Caco-2 (cell line): ENCODE measurements around the gene PAPPA2. TPM values are rescaled to one million over a fixed set of nuclear protein-coding genes. Genes with fewer than 3 reads are reported as not detected.

Experiments
- BruUV-seq: library from RNA; stranded (reverse); fragments of 400-500 nt; replicated peaks from 2 replicates; lab custom pipeline; 2021; lab: Mats Ljungman, UMichigan
- CTCF ChIA-PET: fragments of 300-600 bp; sonication (Branson Sonifier 250); formaldehyde crosslinking; loops from one replicate; lab custom pipeline; 2022; ENCODE audit warnings: antibody characterized with exemption; lab: Charles Lee
- POLR2A ChIA-PET: fragments of 300-600 bp; sonication (Branson Sonifier 250); formaldehyde crosslinking; loops from one replicate; lab custom pipeline; 2022; ENCODE audit warnings: antibody characterized with exemption; lab: Charles Lee
- DNase-seq, 2 experiments: peaks; one replicate each; pipeline versions ENCODE4 v3.0.0 to v3.0.0-alpha.2; 2020 to 2022
- H3K27me3 ChIP-seq: replicated peaks from 2 replicates; pipeline ENCODE4 v1.6.0; 2011; ENCODE audit warnings: low read length; ENCODE audit not compliant: control insufficient read depth, insufficient read depth
- H3K36me3 ChIP-seq: 2 replicates; pipeline ENCODE4 v1.5.1; 2011; ENCODE audit warnings: low read length; ENCODE audit not compliant: control insufficient read depth, insufficient read depth
- H3K4me1 ChIP-seq: fragments of 250-450 bp; sonication (Bioruptor Pico); 2 replicates; pipeline ENCODE4 v1.5.1; 2020; ENCODE audit warnings: mild to moderate bottlenecking
- H3K4me3 ChIP-seq: 2 replicates; pipeline ENCODE4 v1.5.1; 2011; ENCODE audit warnings: low read depth, mild to moderate bottlenecking, control low read depth, low read length
- H3K9me3 ChIP-seq: fragments of 250-450 bp; sonication (Bioruptor Pico); 2 replicates; pipeline ENCODE4 v1.5.1; 2020; ENCODE audit warnings: mild to moderate bottlenecking, moderate library complexity
- H3K27ac Mint-ChIP-seq: one replicate; pipeline ENCODE4 v1.8.0; 2022; ENCODE audit warnings: mixed read lengths; ENCODE audit not compliant: unreplicated experiment
- H3K27me3 Mint-ChIP-seq: one replicate; pipeline ENCODE4 v1.8.0; 2022; ENCODE audit warnings: mixed read lengths; ENCODE audit not compliant: insufficient read depth, unreplicated experiment
- H3K36me3 Mint-ChIP-seq: one replicate; pipeline ENCODE4 v1.8.0; 2022; ENCODE audit warnings: mild to moderate bottlenecking, mixed read lengths; ENCODE audit not compliant: insufficient read depth, unreplicated experiment
- H3K4me1 Mint-ChIP-seq: one replicate; pipeline ENCODE4 v1.8.0; 2022; ENCODE audit warnings: low read depth, mixed read lengths; ENCODE audit not compliant: unreplicated experiment
- H3K4me3 Mint-ChIP-seq: one replicate; pipeline ENCODE4 v1.8.0; 2022; ENCODE audit warnings: mild to moderate bottlenecking, moderate library complexity, mixed read lengths; ENCODE audit not compliant: unreplicated experiment
- H3K9me3 Mint-ChIP-seq: one replicate; pipeline ENCODE4 v1.8.0; 2022; ENCODE audit warnings: mixed read lengths; ENCODE audit not compliant: unreplicated experiment
- CTCF ChIP-seq, 2 experiments: fragments of 200-600 bp in 1 of 2; IDR thresholded peaks; 1 replicate in 1 of 2; 2 replicates in 1 of 2; pipeline versions ENCODE4 v1.5.1 to v1.8.0; 2011 to 2022; ENCODE audit warnings: antibody characterized with exemption in 1 of 2, control low read depth in 1 of 2, inconsistent platforms in 1 of 2, low read depth in 1 of 2, low read length in 1 of 2, mild to moderate bottlenecking in 1 of 2, moderate library complexity in 1 of 2; ENCODE audit not compliant: insufficient read depth in 1 of 2, severe bottlenecking in 1 of 2, unreplicated experiment in 1 of 2
- intact Hi-C: fragments of 100-400 bp; cut with micrococcal nuclease; formaldehyde crosslinking; loops from one replicate; pipeline ENCODE4 v1.10.0; 2022; ENCODE audit not compliant: unreplicated experiment
- total RNA-seq: library from RNA; stranded (reverse); gene quantifications from 2 replicates; pipeline ENCODE4 v1.2.3, GENCODE V29; 2022

PAPPA2 gene
- total RNA-seq, 1 experiment from 2014 or later = 0.18 TPM

- no peak for TF ChIP-seq CTCF (IDR thresholded peaks at IDR 0.05; ENCODE audit: insufficient read depth in 1 of 2, low read depth in 1 of 2, low read length in 1 of 2, severe bottlenecking in 1 of 2, unreplicated experiment in 1 of 2)
- Mint-ChIP-seq H3K27me3 (peaks cover 33% of the 10 kb centered on the region), H3K9me3 (no peaks in the 10 kb centered on the region), H3K36me3 (no peaks in the 10 kb centered on the region), H3K27ac (no peak overlapping the region), H3K4me3 (no peak overlapping the region), H3K4me1 (no peaks in the 10 kb centered on the region)
- no peak for DNase-seq
- intact Hi-C loops = loop anchor here (5.0 kb wide), 1 partner anchor 180 kb away; no protein-coding TSS in a partner anchor
- CTCF ChIA-PET = no interaction called here
- Histone ChIP-seq H3K36me3 (no peaks in the 10 kb centered on the region), H3K4me1 (no peaks in the 10 kb centered on the region), H3K27me3 (no peaks in the 10 kb centered on the region), H3K4me3 (no peak overlapping the region), H3K9me3 (no peaks in the 10 kb centered on the region)
- BruUV-seq = no TSS peak
- POLR2A ChIA-PET = no interaction called here
Observed at GRCh38 chr1:176557543-176558258, 94.7 kb downstream of the PAPPA2 start.

GRCh38 chr1:176558561-176558960 is 95.6 kb downstream of the PAPPA2 start:
- ChIA-PET CTCF (no interaction called here), POLR2A (no interaction called here)
- Mint-ChIP-seq H3K4me1 (no peaks in the 10 kb centered on the region), H3K27ac (no peak overlapping the region), H3K9me3 (no peaks in the 10 kb centered on the region), H3K36me3 (no peaks in the 10 kb centered on the region), H3K4me3 (no peak overlapping the region), H3K27me3 (peaks cover 27% of the 10 kb centered on the region)
- Histone ChIP-seq H3K4me1 (no peaks in the 10 kb centered on the region), H3K4me3 (no peak overlapping the region), H3K36me3 (no peaks in the 10 kb centered on the region), H3K9me3 (no peaks in the 10 kb centered on the region), H3K27me3 (no peaks in the 10 kb centered on the region)
- no peak for TF ChIP-seq CTCF (IDR thresholded peaks at IDR 0.05; ENCODE audit: insufficient read depth in 1 of 2, low read depth in 1 of 2, low read length in 1 of 2, severe bottlenecking in 1 of 2, unreplicated experiment in 1 of 2)
- DNase-seq = no peak
- BruUV-seq = no TSS peak
- intact Hi-C loops = loop anchor here (5.0 kb wide), 1 partner anchor 181 kb away; no protein-coding TSS in a partner anchor

GRCh38 chr1:176559474-176559873 is 96.5 kb downstream of the PAPPA2 start:
- Mint-ChIP-seq H3K36me3 (no peaks in the 10 kb centered on the region), H3K27ac (no peak overlapping the region), H3K4me3 (no peak overlapping the region), H3K9me3 (no peaks in the 10 kb centered on the region), H3K4me1 (no peaks in the 10 kb centered on the region), H3K27me3 (peaks cover 20% of the 10 kb centered on the region)
- H3K4me1 ChIP-seq = no peaks in the 10 kb centered on the region
- intact Hi-C loops = loop anchor here (1.0 to 5.0 kb wide), 4 partner anchors 182 to 322 kb away; no protein-coding TSS in a partner anchor
- H3K9me3 ChIP-seq = no peaks in the 10 kb centered on the region
- H3K4me3 ChIP-seq = no peak overlapping the region
- no peaks in the 10 kb centered on the region for H3K27me3 ChIP-seq
- CTCF ChIA-PET = interaction anchor here (2.2 kb wide), 1 partner anchor 132 kb away, joined by 8 read pairs; no protein-coding TSS in a partner anchor
- POLR2A ChIA-PET = no interaction called here
- no TSS peak for BruUV-seq
- H3K36me3 ChIP-seq = no peaks in the 10 kb centered on the region
- no peak for DNase-seq
- no peak for TF ChIP-seq CTCF (IDR thresholded peaks at IDR 0.05; ENCODE audit: insufficient read depth in 1 of 2, low read depth in 1 of 2, low read length in 1 of 2, severe bottlenecking in 1 of 2, unreplicated experiment in 1 of 2)
